Caco-2 (cell line): Measurements from ENCODE around the gene FOXN3. TPM values are rescaled to one million over a fixed set of nuclear protein-coding genes. Genes with fewer than 3 reads are reported as not detected.

Experiments used
- BruUV-seq: library from RNA; stranded (reverse); fragments of 400-500 nt; replicated peaks from 2 replicates; lab custom pipeline; 2021; lab: Mats Ljungman, UMichigan
- CTCF ChIA-PET: fragments of 300-600 bp; sonication (Branson Sonifier 250); formaldehyde crosslinking; loops from one replicate; lab custom pipeline; 2022; ENCODE audit warnings: antibody characterized with exemption; lab: Charles Lee
- POLR2A ChIA-PET: fragments of 300-600 bp; sonication (Branson Sonifier 250); formaldehyde crosslinking; loops from one replicate; lab custom pipeline; 2022; ENCODE audit warnings: antibody characterized with exemption; lab: Charles Lee
- DNase-seq, 2 experiments: peaks; one replicate each; pipeline versions ENCODE4 v3.0.0 to v3.0.0-alpha.2; 2020 to 2022
- H3K27me3 ChIP-seq: replicated peaks from 2 replicates; pipeline ENCODE4 v1.6.0; 2011; ENCODE audit warnings: low read length; ENCODE audit not compliant: control insufficient read depth, insufficient read depth
- H3K36me3 ChIP-seq: 2 replicates; pipeline ENCODE4 v1.5.1; 2011; ENCODE audit warnings: low read length; ENCODE audit not compliant: control insufficient read depth, insufficient read depth
- H3K4me1 ChIP-seq: fragments of 250-450 bp; sonication (Bioruptor Pico); 2 replicates; pipeline ENCODE4 v1.5.1; 2020; ENCODE audit warnings: mild to moderate bottlenecking
- H3K4me3 ChIP-seq: 2 replicates; pipeline ENCODE4 v1.5.1; 2011; ENCODE audit warnings: low read depth, mild to moderate bottlenecking, control low read depth, low read length
- H3K9me3 ChIP-seq: fragments of 250-450 bp; sonication (Bioruptor Pico); 2 replicates; pipeline ENCODE4 v1.5.1; 2020; ENCODE audit warnings: mild to moderate bottlenecking, moderate library complexity
- H3K27ac Mint-ChIP-seq: one replicate; pipeline ENCODE4 v1.8.0; 2022; ENCODE audit warnings: mixed read lengths; ENCODE audit not compliant: unreplicated experiment
- H3K27me3 Mint-ChIP-seq: one replicate; pipeline ENCODE4 v1.8.0; 2022; ENCODE audit warnings: mixed read lengths; ENCODE audit not compliant: insufficient read depth, unreplicated experiment
- H3K36me3 Mint-ChIP-seq: one replicate; pipeline ENCODE4 v1.8.0; 2022; ENCODE audit warnings: mild to moderate bottlenecking, mixed read lengths; ENCODE audit not compliant: insufficient read depth, unreplicated experiment
- H3K4me1 Mint-ChIP-seq: one replicate; pipeline ENCODE4 v1.8.0; 2022; ENCODE audit warnings: low read depth, mixed read lengths; ENCODE audit not compliant: unreplicated experiment
- H3K4me3 Mint-ChIP-seq: one replicate; pipeline ENCODE4 v1.8.0; 2022; ENCODE audit warnings: mild to moderate bottlenecking, moderate library complexity, mixed read lengths; ENCODE audit not compliant: unreplicated experiment
- H3K9me3 Mint-ChIP-seq: one replicate; pipeline ENCODE4 v1.8.0; 2022; ENCODE audit warnings: mixed read lengths; ENCODE audit not compliant: unreplicated experiment
- intact Hi-C: fragments of 100-400 bp; cut with micrococcal nuclease; formaldehyde crosslinking; loops from one replicate; pipeline ENCODE4 v1.10.0; 2022; ENCODE audit not compliant: unreplicated experiment
- total RNA-seq: library from RNA; stranded (reverse); gene quantifications from 2 replicates; pipeline ENCODE4 v1.2.3, GENCODE V29; 2022
- TF ChIP-seq, protein P1 (sequence below), 2 experiments: fragments of 200-600 bp in 1 of 2; IDR thresholded peaks; 1 replicate in 1 of 2; 2 replicates in 1 of 2; pipeline versions ENCODE4 v1.5.1 to v1.8.0; 2011 to 2022; ENCODE audit warnings: antibody characterized with exemption in 1 of 2, control low read depth in 1 of 2, inconsistent platforms in 1 of 2, low read depth in 1 of 2, low read length in 1 of 2, mild to moderate bottlenecking in 1 of 2, moderate library complexity in 1 of 2; ENCODE audit not compliant: insufficient read depth in 1 of 2, severe bottlenecking in 1 of 2, unreplicated experiment in 1 of 2

FOXN3 gene
- total RNA-seq, 1 experiment from 2014 or later: 20.6 TPM

DNA sequence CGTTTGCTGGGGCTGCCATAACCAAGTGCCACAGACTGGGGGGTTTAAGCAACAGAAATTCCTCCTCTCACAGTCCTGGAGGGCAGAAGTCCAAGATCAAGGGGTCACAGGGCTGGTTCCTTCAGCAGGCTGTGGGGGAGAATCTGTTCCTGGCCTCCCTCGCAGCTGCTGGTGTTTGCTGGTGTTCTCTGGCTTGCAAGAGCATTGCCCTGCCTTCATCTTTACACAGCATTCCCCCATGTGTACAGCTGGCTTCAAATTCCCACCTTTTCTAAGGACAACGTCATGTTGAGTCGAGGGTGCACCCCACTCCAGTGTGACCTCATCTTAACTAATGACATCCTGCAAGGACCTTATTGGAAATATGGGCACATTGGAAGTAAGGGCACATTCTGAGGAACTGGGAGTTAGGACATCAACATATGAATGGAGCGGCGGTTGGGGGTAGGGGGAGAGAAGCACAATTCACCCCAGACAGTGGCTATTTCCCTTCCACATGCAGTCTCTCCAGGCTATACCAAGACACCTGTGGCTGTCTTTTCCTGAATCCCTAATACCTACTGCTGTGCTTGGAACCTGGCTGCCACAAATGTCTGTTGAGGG lies 123.6 kb downstream of the FOXN3 start:
- BruUV-seq: no TSS peak
- no peaks in the 10 kb centered on the region for H3K36me3 Mint-ChIP-seq
- Histone ChIP-seq H3K9me3 (no peaks in the 10 kb centered on the region), H3K27me3 (no peaks in the 10 kb centered on the region), H3K36me3 (no peaks in the 10 kb centered on the region), H3K4me3 (no peak overlapping the region), H3K4me1 (no peaks in the 10 kb centered on the region)
- no peak overlapping the region for H3K27ac Mint-ChIP-seq
- CTCF ChIA-PET: no interaction called here
- TF ChIP-seq, protein P1, sequence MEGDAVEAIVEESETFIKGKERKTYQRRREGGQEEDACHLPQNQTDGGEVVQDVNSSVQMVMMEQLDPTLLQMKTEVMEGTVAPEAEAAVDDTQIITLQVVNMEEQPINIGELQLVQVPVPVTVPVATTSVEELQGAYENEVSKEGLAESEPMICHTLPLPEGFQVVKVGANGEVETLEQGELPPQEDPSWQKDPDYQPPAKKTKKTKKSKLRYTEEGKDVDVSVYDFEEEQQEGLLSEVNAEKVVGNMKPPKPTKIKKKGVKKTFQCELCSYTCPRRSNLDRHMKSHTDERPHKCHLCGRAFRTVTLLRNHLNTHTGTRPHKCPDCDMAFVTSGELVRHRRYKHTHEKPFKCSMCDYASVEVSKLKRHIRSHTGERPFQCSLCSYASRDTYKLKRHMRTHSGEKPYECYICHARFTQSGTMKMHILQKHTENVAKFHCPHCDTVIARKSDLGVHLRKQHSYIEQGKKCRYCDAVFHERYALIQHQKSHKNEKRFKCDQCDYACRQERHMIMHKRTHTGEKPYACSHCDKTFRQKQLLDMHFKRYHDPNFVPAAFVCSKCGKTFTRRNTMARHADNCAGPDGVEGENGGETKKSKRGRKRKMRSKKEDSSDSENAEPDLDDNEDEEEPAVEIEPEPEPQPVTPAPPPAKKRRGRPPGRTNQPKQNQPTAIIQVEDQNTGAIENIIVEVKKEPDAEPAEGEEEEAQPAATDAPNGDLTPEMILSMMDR (IDR thresholded peaks at IDR 0.05; ENCODE audit: insufficient read depth in 1 of 2, low read depth in 1 of 2, low read length in 1 of 2, severe bottlenecking in 1 of 2, unreplicated experiment in 1 of 2): no peak
- no peaks in the 10 kb centered on the region for H3K4me1 Mint-ChIP-seq
- no peaks in the 10 kb centered on the region for H3K9me3 Mint-ChIP-seq
- no peaks in the 10 kb centered on the region for H3K27me3 Mint-ChIP-seq
- POLR2A ChIA-PET: no interaction called here
- DNase-seq: no peak
- intact Hi-C loops: no loop called here
- H3K4me3 Mint-ChIP-seq: no peak overlapping the region

DNA sequence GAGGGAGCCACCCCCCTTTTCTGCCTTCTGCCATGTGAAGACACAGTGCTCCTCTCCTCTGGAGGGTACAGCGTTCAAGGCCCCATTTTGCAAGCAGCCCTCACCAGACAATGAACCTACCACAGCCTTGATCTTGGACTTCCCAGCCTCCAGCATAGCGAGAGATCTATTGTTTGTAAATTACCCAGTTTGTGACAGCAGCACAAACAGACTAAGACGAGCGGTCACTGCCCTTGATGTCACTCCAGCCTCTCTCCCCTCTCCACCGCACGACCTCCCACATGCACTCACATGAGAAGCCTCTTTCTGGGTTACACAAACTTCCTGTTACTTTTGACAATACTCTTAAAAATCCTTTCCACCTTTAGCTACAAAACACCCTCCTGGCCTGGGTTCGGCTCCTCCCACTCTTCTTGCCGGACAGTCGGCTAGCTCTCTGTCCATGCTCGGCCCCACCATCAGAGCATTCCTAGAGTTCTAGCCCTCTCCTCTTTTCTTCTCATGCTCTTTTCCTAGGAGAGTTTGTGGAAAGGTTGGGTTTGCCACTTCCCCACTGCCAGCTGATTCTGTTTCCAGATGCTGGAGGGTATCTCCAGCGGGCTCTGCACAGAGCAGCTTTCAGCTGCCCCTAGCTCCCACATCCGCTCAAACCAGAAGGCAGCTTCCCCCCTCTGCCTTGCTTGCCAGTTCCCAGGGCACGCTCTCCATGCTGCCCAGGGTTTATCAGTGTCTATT lies 124.3 kb downstream of the FOXN3 start:
- CTCF ChIA-PET: no interaction called here
- Histone ChIP-seq H3K27me3 (no peaks in the 10 kb centered on the region), H3K36me3 (no peaks in the 10 kb centered on the region), H3K4me1 (no peaks in the 10 kb centered on the region), H3K9me3 (no peaks in the 10 kb centered on the region), H3K4me3 (no peak overlapping the region)
- intact Hi-C loops: no loop called here
- H3K4me3 Mint-ChIP-seq: no peak overlapping the region
- TF ChIP-seq, protein P1 (IDR thresholded peaks at IDR 0.05; ENCODE audit: insufficient read depth in 1 of 2, low read depth in 1 of 2, low read length in 1 of 2, severe bottlenecking in 1 of 2, unreplicated experiment in 1 of 2): no peak
- no peaks in the 10 kb centered on the region for H3K4me1 Mint-ChIP-seq
- no peaks in the 10 kb centered on the region for H3K36me3 Mint-ChIP-seq
- POLR2A ChIA-PET: no interaction called here
- no TSS peak for BruUV-seq
- no peaks in the 10 kb centered on the region for H3K27me3 Mint-ChIP-seq
- no peak overlapping the region for H3K27ac Mint-ChIP-seq
- no peak for DNase-seq
- no peaks in the 10 kb centered on the region for H3K9me3 Mint-ChIP-seq

DNA sequence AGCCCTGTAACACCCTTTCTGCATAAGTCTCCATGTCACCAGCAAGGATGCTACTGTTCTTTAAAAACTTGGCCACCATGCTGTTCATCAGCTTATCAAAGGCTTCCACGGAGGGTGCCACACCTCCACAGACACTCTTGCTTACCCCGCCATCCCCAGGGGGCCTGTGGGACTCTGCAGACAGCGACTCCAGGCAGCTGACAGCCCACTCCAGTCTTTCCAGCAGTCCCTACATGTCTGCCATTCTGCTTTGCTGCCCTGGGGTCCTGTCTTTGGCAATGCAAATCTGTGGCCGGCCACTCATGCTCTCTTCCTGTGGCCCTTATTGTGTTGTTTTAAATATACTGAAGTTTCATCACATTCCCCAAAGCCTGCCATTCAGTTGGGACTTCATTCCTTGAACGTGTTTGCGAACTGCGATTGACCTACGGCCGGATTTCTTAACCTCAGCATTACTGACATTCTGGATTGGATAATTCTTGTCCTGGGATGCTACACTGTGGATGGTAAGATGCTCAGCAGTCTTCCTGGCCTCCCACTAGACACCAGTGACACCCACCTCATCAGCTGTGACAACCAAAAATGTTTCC lies 125.6 kb downstream of the FOXN3 start:
- no peaks in the 10 kb centered on the region for H3K36me3 ChIP-seq
- Mint-ChIP-seq H3K27me3 (no peaks in the 10 kb centered on the region), H3K27ac (no peak overlapping the region), H3K4me1 (no peaks in the 10 kb centered on the region), H3K9me3 (no peaks in the 10 kb centered on the region), H3K36me3 (no peaks in the 10 kb centered on the region), H3K4me3 (no peak overlapping the region)
- no peak for DNase-seq
- ChIA-PET POLR2A (no interaction called here), CTCF (no interaction called here)
- H3K9me3 ChIP-seq: no peaks in the 10 kb centered on the region
- TF ChIP-seq, protein P1 (IDR thresholded peaks at IDR 0.05; ENCODE audit: insufficient read depth in 1 of 2, low read depth in 1 of 2, low read length in 1 of 2, severe bottlenecking in 1 of 2, unreplicated experiment in 1 of 2): no peak
- H3K4me3 ChIP-seq: no peak overlapping the region
- intact Hi-C loops: no loop called here
- no TSS peak for BruUV-seq
- no peaks in the 10 kb centered on the region for H3K27me3 ChIP-seq
- no peaks in the 10 kb centered on the region for H3K4me1 ChIP-seq
